PFSK-1 (cell line): ENCODE data around the gene PLEKHA5.

ENCODE experiments used
- POLR2AphosphoS5 ChIP-seq: IDR thresholded peaks from 2 replicates; pipeline ENCODE4 v1.6.1; 2012; ENCODE audit warnings: low read depth, mild to moderate bottlenecking, control low read depth, low read length, moderate library complexity
- REST ChIP-seq, 2 experiments: IDR thresholded peaks; 2 replicates each; pipeline versions ENCODE4 v1.6.1 to v1.8.0; 2011 to 2012; ENCODE audit warnings: low read depth in 2 of 2, low read length in 2 of 2, control low read depth in 1 of 2, inconsistent platforms in 1 of 2, mild to moderate bottlenecking in 1 of 2, moderate library complexity in 1 of 2; ENCODE audit not compliant: insufficient read depth in 1 of 2
- TAF1 ChIP-seq: IDR thresholded peaks from 2 replicates; pipeline ENCODE4 v1.6.1; 2012; ENCODE audit warnings: low read length, control low read depth, borderline replicate concordance; ENCODE audit not compliant: insufficient read depth

GRCh38 chr12:19234171-19234704 is 104.7 kb downstream of the PLEKHA5 start:
- no peak for TF ChIP-seq REST (IDR thresholded peaks at IDR 0.05; ENCODE audit: insufficient read depth in 1 of 2, low read depth in 2 of 2, low read length in 2 of 2)
- no peak for TF ChIP-seq POLR2AphosphoS5
- TF ChIP-seq TAF1: no peak
